SH-SY5Y (cell line): ENCODE data around the gene SAMD11.

Experiments used
- GATA2 ChIP-seq: IDR thresholded peaks from 2 replicates; pipeline ENCODE4 v1.6.1; 2011; ENCODE audit warnings: mild to moderate bottlenecking, low read depth, low read length
- GATA3 ChIP-seq: IDR thresholded peaks from 2 replicates; pipeline ENCODE4 v1.6.1; 2011; ENCODE audit warnings: low read depth, mild to moderate bottlenecking, low read length, moderate library complexity

SAMD11 gene

DNA sequence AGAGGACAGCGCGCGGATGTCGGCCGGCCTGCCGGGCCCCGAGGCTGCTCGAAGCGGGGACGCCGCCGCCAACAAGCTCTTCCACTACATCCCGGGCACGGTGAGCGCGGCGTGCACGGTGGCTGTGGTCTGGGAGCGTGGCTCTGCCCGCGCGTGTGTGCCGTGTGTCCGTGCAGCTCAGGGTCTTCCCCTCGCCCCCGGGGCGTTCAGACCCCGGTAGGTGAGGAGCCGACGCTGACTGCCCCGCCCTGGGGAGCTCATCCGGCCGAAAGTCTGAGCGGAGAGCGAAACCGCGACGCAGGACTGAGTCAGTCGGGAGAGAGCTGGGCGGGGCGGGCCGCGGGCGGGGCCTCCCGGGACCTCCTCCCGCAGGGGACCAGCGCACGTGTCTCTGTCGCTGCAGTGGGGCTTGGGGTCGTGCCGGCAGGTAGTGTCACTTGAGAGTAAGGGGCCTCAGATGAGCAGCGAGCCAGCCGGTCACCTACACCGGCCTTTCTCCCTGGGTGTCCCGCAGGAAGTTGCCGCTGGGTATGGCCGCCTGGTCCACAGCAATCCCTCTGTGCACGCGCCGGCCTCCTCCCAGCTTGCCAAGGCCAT is 43.1 kb downstream of the SAMD11 start:
- TF ChIP-seq GATA2 (no peak), GATA3 (no peak)

DNA sequence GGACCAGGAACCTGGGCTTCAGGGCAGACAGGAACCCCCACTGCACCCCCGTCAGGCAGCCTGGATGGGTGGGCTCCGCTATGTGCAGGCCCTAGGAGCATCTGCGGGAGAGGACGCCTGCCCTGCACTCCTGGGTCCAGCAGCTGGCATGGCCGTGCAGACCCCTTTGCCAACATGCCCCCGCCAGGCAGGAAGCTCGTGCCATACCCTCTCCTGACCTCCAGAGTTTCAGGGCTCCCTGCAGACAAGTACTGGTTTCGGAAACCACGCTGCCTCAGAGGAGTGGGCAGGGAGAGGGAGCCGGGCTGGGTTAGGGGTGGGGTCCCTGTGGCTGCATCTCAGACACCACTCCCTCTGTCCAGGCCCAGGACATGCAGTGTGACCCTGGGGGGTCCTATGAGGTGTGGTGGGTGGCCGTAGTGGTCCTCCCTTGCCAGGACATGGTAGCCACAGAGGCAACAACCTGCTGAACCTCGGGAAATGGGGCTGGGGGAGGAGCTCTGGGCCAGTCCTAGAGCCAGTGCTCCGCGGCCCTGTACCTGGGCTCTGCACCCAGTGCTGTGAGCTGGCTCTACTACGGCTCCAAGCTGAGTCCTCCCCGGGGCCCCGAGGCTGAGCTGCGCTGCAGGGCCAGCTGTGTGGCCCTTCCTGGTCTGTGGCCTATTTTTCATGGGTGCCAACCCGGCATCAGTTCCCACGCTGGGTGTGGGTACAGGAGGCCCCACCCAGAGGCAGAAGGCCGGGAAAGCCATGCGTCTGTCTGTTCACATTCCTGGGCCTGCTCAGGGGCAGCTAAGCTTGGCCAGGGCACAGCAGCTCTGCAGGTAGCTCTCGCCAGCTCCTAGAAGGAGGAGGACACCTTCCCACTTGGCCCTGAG is 44.0 kb downstream of the SAMD11 start:
- no peak for TF ChIP-seq GATA2
- TF ChIP-seq GATA3, result no peak

DNA sequence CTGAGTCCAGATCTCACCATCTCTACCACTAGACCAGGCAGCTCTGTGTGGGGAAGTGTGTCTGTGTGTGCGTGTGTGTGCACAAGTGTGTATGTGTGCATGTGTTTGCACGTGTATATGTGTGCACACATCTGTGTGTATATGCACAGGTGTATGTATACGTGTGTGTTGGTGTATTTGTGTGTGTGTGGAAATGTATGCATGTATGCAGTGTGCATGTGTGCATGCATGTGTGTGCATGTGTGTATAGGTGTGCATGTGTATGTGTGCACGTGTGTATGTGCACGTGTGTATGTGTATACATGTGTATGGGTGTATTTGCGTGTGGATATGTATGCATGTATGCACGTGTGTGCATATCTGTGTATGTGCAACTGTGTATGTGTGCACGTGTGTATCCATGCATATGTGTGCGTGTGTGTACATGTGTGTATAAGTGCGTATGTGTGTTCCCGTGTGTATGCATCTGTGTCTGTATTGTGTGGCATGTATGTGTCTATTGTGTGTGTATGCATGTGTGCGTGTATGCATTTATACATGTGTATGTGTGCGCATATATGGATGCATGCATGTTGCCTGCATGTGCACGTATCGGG is 45.6 kb downstream of the SAMD11 start:
- TF ChIP-seq GATA2 (no peak), GATA3 (no peak)

- TF ChIP-seq GATA2 (no peak), GATA3 (no peak)
These were observed 46.7 kb downstream of the SAMD11 start for GRCh38 chr1:970242-970972.

GRCh38 chr1:970973-971730 is 47.4 kb downstream of the SAMD11 start:
- TF ChIP-seq GATA3 (no peak), GATA2 (no peak)

- TF ChIP-seq GATA3 (no peak), GATA2 (no peak)
These were observed 48.2 kb downstream of the SAMD11 start for GRCh38 chr1:971751-972506.

- TF ChIP-seq GATA2 (no peak), GATA3 (no peak)
These were observed 49.2 kb downstream of the SAMD11 start for GRCh38 chr1:972726-973458.

DNA sequence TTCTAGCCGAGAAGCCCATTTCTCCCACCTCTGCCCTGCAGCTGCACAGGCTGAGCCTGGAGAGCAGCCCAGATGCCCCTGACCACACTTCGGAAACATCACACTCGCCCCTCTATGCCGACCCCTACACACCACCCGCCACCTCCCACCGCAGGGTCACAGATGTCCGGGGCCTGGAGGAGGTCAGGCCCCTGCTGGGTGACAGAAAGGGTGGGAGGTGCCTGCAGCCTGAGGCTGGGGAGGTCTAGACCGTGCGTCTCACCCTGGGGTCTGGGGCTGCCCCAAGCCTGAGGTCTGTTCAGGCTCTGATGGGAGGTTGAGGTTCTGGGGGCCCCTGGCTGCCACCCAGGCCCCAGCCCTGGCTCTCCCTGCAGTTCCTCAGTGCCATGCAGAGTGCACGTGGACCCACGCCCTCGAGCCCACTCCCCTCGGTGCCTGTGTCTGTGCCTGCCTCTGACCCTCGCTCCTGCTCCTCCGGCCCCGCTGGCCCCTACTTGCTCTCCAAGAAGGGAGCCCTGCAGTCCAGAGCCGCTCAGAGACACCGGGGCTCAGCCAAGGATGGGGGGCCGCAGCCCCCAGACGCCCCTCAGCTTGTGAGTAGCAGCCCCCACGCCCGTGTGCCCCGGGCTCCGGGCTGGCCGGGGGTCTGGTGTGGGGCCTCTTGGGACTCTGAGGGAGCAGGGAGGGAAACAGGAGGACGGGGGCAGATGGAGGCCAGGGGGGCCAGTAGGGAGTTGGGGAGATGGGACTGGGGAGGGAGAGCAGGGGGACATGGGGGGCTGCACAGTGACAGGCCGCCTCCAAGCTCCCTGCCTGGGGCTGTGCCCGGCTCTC is 50.0 kb downstream of the SAMD11 start:
- TF ChIP-seq GATA3, result no peak
- no peak for TF ChIP-seq GATA2

GRCh38 chr1:974293-974640 is 50.5 kb downstream of the SAMD11 start:
- TF ChIP-seq GATA3 (no peak), GATA2 (no peak)

DNA sequence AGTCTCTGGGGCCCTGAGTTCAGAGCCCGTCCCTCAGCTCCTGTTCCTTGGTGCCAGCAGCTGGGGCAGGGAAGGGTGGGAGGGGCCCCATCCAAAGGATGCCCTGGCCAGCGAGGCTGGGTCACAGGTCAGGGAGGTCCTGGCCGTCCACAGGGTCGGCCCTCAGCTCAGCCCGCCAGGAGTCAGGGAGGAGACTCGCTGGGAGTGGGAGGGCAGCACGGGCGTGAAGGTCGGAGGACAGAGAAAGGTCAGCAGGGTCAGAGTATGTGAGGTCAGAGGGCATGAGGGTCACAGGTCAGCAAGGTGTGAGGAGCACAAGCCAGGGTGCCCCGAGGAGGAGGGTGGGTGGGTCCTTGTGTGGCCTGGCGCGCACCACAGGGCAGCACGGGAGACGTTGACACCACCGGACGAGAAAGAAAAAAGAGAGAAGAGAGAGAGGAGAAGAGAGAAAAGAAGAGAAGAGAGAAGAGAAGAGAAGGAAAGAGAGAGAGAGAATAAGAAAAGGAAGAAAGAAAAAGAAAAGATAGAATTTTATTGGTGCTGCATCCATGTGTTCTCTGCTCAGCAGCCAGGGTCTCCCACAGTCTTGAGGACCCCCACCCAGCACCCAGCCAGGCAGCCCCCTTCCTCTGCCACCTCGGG is 51.1 kb downstream of the SAMD11 start:
- no peak for TF ChIP-seq GATA3
- TF ChIP-seq GATA2, result no peak

DNA sequence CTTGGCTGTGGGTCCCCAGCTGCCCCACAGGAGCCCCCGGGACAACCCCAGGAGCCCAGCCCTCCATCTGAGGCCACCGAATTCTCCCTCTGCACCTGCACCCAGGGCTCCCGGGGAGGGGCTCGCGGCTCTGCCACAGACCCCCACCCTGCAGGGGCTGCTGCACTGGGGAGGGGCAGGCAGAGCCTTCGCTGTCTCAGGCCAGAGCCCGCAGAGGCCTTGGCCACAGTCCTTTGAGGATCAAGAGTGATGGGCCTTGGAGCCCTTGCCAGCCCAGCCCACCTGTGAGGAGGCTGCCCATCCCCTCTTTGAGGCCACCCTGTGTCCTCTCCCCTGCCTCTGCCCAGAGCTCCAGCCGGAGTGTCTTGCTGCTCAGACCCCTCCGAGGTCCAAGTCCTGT is 51.6 kb downstream of the SAMD11 start:
- TF ChIP-seq GATA3 (no peak), GATA2 (no peak)

DNA sequence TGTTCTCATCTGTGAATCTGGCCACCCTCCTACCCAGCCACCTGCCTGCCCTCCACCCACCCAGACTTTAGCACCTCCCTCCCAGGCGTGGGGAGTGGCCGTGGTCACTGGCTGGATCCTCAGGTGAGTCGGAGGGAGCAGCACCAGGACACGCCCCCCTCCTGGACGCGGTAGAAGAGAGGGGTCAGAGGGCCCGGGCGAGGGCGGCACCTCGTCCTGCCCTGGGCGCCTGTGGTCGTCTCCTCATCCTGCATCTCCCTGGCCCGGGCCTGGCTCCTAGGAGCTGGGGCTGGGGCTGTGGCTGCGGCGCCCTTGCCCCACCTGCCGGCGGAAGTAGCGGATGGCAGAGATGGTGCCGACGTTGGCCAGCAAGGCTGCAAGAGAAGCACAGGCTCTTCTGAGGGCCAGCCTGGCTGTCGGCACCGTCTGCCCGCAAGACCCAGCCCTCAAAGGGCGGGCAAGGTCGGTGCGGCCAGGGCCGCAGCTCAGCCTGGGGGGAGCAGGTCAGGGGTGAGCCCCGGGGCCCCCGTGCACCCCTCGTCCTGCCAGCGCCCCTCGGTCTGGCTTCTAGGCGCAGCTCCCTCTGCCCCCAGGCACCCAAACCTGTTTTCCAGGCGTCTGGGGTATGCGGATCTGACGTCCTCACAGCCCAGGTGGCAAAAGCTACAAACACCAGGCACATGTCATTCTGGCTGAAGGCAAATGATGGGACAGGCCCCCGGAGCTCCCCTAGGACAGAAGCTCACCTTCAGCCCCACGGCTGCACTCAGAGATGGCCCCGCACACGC is 52.4 kb downstream of the SAMD11 start:
- TF ChIP-seq GATA2 (no peak), GATA3 (no peak)
